ENCODE results near the gene HYI.
"Not testable (repeated sequence)": the region's sequence is repeated elsewhere in the genome, so short reads cannot be mapped to it uniquely, and the experiment has no call there.

The HYI gene

GRCh38 chr1:43426221-43426620 lies 27.5 kb downstream of the HYI start:
- DNase-seq, result no peak

- no peak for DNase-seq
Measured at GRCh38 chr1:43425045-43425444, 28.7 kb downstream of the HYI start.

- no peak for DNase-seq
Measured at GRCh38 chr1:43423672-43424550, 29.8 kb downstream of the HYI start.

- DNase-seq, result no peak
Measured at GRCh38 chr1:43422995-43423671, 30.6 kb downstream of the HYI start.

- DNase-seq, result no peak
Measured at GRCh38 chr1:43421976-43422750, 31.6 kb downstream of the HYI start.

GRCh38 chr1:43421396-43421795 lies 32.3 kb downstream of the HYI start:
- DNase-seq, result no peak

GRCh38 chr1:43420874-43421273 lies 32.9 kb downstream of the HYI start:
- no peak for DNase-seq

- no peak for DNase-seq
Measured at GRCh38 chr1:43419627-43420425, 33.9 kb downstream of the HYI start.

- no peak for DNase-seq
Measured at GRCh38 chr1:43418858-43419257, 34.9 kb downstream of the HYI start.

- no peak for DNase-seq
Measured at GRCh38 chr1:43415901-43416300, 37.8 kb downstream of the HYI start.

- DNase-seq, result peak; percentile 23 to 58 (median 39)
Measured at GRCh38 chr1:43414634-43415223, 39.0 kb downstream of the HYI start.

- not testable (repeated sequence) for DNase-seq
Measured at GRCh38 chr1:43413426-43413825, 40.3 kb downstream of the HYI start.

GRCh38 chr1:43410571-43410970 lies 43.2 kb downstream of the HYI start:
- DNase-seq, result no peak

- no peak for DNase-seq
Measured at GRCh38 chr1:43405876-43406234, 47.9 kb downstream of the HYI start.

- DNase-seq, result no peak
Measured at GRCh38 chr1:43405219-43405875, 48.4 kb downstream of the HYI start.

- no peak for DNase-seq
Measured at GRCh38 chr1:43404353-43404752, 49.4 kb downstream of the HYI start.

GRCh38 chr1:43402089-43402865 lies 51.5 kb downstream of the HYI start:
- no peak for DNase-seq
